ENCODE results near the gene HPCAL1. TPM values are rescaled to one million over a fixed set of nuclear protein-coding genes. Genes with fewer than 3 reads are reported as not detected.

The HPCAL1 gene
- total and polyA plus RNA-seq, 2 experiments from 2014 or later = 8.3 to 25.4 TPM

DNA sequence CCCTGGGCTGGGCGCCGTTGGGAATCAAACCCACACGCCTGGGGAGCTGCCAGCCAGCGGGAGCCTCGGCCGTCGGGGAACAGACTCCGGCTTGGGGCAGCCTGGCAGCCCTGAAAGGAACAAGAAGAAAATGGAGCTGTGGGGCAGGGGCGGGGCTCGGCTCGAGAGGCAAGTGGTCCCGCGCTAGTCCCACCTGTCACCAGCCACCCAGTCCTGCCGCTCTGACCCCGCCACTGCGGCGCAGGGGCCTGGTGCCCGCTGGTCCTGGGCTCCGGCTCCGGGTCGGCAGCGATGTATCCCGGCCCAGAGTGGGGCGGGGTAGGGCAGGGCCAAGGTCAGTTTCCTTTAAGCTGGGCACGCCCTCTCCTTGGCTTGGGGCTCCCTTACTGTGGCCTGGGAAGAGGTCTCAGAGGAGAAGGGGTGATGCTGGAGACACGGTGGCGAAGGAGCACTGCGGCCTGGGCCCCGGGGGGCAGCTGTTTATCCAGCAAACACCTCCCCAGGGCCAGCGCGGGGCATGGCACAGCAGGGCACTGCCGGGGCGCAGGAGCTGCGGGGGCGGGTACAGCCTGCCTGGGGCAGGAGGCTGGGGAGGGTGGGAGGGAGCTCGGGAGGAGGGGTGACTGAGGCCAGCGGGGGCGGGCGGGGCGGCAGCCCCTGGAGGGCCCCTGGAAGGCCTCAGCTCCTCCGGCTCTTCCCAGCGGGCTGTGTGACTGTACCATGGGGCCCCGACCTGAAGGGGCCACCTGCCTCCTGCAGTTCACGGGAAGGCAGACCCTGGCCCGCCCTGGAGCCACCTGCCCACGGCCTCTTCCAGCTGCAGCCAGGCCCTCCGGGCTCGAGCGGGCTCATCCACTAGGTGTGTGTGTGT lies 129.8 kb downstream of the HPCAL1 start:
- Mint-ChIP-seq H3K9me3 (no peaks in the 10 kb centered on the region), H3K4me3 (peak overlapping the region; percentile 58; the same call in 2 of the 3 replicates), H3K27ac (no peak overlapping the region), H3K4me1 (peaks cover 3% of the 10 kb centered on the region; the same call in 2 of the 3 replicates), H3K27me3 (ENCODE audit: insufficient read depth, low read depth, poor library complexity) (peaks cover 19% of the 10 kb centered on the region), H3K36me3 (ENCODE audit: low read depth) (no peaks in the 10 kb centered on the region)
- H3K4me2 ChIP-seq = peak overlapping the region; percentile 76
- peak overlapping the region; percentile 50 for H3K4me3 ChIP-seq
- ATAC-seq (peak; percentile 81), DNase-seq (ENCODE audit: low spot score) (peak; percentile 78)
- no peaks in the 10 kb centered on the region for H3K36me3 ChIP-seq (ENCODE audit: insufficient read depth)
- H3K9me2 ChIP-seq (ENCODE audit: insufficient read depth) = no peaks in the 10 kb centered on the region
- peak overlapping the region; percentile 88; the same call in 1 of the 2 replicates for H2AFZ ChIP-seq
- no peak overlapping the region for H3K27ac ChIP-seq (ENCODE audit: low read depth)
- H4K20me1 ChIP-seq (replicated peaks; ENCODE audit: insufficient read depth) = no peaks in the 10 kb centered on the region
- H3K79me2 ChIP-seq (replicated peaks; ENCODE audit: insufficient read depth) = no peaks in the 10 kb centered on the region
- no peaks in the 10 kb centered on the region for H3F3A ChIP-seq (replicated peaks; ENCODE audit: low read depth)
- TF ChIP-seq NANOG (IDR thresholded peaks at IDR 0.05; ENCODE audit: borderline replicate concordance) (no peak), STAT1 (IDR thresholded peaks at IDR 0.05; ENCODE audit: unreplicated experiment) (no peak), JUNB (IDR thresholded peaks at IDR 0.05; ENCODE audit: unreplicated experiment) (no peak), EZH2 (IDR thresholded peaks at IDR 0.05; ENCODE audit: low read depth, unreplicated experiment) (no peak), ZNF114 (CRISPR knock-in tag; IDR thresholded peaks at IDR 0.05) (no peak), CREB1 (CRISPR knock-in tag; IDR thresholded peaks at IDR 0.05; ENCODE audit: low read depth) (no peak), POLR2AphosphoS5 (IDR thresholded peaks at IDR 0.05; ENCODE audit: low read depth) (no peak), ZNF331 (CRISPR knock-in tag; IDR thresholded peaks at IDR 0.05; ENCODE audit: low read depth) (no peak)
- TF ChIP-seq, protein P1, sequence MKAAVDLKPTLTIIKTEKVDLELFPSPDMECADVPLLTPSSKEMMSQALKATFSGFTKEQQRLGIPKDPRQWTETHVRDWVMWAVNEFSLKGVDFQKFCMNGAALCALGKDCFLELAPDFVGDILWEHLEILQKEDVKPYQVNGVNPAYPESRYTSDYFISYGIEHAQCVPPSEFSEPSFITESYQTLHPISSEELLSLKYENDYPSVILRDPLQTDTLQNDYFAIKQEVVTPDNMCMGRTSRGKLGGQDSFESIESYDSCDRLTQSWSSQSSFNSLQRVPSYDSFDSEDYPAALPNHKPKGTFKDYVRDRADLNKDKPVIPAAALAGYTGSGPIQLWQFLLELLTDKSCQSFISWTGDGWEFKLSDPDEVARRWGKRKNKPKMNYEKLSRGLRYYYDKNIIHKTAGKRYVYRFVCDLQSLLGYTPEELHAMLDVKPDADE (IDR thresholded peaks at IDR 0.05) = no peak
- TF ChIP-seq, protein P2, sequence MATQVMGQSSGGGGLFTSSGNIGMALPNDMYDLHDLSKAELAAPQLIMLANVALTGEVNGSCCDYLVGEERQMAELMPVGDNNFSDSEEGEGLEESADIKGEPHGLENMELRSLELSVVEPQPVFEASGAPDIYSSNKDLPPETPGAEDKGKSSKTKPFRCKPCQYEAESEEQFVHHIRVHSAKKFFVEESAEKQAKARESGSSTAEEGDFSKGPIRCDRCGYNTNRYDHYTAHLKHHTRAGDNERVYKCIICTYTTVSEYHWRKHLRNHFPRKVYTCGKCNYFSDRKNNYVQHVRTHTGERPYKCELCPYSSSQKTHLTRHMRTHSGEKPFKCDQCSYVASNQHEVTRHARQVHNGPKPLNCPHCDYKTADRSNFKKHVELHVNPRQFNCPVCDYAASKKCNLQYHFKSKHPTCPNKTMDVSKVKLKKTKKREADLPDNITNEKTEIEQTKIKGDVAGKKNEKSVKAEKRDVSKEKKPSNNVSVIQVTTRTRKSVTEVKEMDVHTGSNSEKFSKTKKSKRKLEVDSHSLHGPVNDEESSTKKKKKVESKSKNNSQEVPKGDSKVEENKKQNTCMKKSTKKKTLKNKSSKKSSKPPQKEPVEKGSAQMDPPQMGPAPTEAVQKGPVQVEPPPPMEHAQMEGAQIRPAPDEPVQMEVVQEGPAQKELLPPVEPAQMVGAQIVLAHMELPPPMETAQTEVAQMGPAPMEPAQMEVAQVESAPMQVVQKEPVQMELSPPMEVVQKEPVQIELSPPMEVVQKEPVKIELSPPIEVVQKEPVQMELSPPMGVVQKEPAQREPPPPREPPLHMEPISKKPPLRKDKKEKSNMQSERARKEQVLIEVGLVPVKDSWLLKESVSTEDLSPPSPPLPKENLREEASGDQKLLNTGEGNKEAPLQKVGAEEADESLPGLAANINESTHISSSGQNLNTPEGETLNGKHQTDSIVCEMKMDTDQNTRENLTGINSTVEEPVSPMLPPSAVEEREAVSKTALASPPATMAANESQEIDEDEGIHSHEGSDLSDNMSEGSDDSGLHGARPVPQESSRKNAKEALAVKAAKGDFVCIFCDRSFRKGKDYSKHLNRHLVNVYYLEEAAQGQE (IDR thresholded peaks at IDR 0.05; ENCODE audit: unreplicated experiment) = no peak
- TF ChIP-seq, protein P3, sequence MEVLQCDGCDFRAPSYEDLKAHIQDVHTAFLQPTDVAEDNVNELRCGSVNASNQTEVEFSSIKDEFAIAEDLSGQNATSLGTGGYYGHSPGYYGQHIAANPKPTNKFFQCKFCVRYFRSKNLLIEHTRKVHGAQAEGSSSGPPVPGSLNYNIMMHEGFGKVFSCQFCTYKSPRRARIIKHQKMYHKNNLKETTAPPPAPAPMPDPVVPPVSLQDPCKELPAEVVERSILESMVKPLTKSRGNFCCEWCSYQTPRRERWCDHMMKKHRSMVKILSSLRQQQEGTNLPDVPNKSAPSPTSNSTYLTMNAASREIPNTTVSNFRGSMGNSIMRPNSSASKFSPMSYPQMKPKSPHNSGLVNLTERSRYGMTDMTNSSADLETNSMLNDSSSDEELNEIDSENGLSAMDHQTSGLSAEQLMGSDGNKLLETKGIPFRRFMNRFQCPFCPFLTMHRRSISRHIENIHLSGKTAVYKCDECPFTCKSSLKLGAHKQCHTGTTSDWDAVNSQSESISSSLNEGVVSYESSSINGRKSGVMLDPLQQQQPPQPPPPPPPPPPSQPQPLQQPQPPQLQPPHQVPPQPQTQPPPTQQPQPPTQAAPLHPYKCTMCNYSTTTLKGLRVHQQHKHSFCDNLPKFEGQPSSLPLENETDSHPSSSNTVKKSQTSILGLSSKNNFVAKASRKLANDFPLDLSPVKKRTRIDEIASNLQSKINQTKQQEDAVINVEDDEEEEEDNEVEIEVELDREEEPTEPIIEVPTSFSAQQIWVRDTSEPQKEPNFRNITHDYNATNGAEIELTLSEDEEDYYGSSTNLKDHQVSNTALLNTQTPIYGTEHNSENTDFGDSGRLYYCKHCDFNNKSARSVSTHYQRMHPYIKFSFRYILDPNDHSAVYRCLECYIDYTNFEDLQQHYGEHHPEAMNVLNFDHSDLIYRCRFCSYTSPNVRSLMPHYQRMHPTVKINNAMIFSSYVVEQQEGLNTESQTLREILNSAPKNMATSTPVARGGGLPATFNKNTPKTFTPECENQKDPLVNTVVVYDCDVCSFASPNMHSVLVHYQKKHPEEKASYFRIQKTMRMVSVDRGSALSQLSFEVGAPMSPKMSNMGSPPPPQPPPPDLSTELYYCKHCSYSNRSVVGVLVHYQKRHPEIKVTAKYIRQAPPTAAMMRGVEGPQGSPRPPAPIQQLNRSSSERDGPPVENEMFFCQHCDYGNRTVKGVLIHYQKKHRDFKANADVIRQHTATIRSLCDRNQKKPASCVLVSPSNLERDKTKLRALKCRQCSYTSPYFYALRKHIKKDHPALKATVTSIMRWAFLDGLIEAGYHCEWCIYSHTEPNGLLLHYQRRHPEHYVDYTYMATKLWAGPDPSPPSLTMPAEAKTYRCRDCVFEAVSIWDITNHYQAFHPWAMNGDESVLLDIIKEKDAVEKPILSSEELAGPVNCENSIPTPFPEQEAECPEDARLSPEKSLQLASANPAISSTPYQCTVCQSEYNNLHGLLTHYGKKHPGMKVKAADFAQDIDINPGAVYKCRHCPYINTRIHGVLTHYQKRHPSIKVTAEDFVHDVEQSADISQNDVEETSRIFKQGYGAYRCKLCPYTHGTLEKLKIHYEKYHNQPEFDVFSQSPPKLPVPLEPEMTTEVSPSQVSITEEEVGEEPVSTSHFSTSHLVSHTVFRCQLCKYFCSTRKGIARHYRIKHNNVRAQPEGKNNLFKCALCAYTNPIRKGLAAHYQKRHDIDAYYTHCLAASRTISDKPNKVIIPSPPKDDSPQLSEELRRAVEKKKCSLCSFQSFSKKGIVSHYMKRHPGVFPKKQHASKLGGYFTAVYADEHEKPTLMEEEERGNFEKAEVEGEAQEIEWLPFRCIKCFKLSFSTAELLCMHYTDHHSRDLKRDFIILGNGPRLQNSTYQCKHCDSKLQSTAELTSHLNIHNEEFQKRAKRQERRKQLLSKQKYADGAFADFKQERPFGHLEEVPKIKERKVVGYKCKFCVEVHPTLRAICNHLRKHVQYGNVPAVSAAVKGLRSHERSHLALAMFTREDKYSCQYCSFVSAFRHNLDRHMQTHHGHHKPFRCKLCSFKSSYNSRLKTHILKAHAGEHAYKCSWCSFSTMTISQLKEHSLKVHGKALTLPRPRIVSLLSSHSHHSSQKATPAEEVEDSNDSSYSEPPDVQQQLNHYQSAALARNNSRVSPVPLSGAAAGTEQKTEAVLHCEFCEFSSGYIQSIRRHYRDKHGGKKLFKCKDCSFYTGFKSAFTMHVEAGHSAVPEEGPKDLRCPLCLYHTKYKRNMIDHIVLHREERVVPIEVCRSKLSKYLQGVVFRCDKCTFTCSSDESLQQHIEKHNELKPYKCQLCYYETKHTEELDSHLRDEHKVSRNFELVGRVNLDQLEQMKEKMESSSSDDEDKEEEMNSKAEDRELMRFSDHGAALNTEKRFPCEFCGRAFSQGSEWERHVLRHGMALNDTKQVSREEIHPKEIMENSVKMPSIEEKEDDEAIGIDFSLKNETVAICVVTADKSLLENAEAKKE (CRISPR knock-in tag; IDR thresholded peaks at IDR 0.05) = no peak
- no peaks in the 10 kb centered on the region for H3K4me1 ChIP-seq (ENCODE audit: insufficient read depth)
- peaks cover 3% of the 10 kb centered on the region; the same call in 1 of the 2 replicates for H3K27me3 ChIP-seq (ENCODE audit: insufficient read depth)

All from GM23338 (cell line).